Measurements from ENCODE around the gene NT5C.

NT5C gene

DNA sequence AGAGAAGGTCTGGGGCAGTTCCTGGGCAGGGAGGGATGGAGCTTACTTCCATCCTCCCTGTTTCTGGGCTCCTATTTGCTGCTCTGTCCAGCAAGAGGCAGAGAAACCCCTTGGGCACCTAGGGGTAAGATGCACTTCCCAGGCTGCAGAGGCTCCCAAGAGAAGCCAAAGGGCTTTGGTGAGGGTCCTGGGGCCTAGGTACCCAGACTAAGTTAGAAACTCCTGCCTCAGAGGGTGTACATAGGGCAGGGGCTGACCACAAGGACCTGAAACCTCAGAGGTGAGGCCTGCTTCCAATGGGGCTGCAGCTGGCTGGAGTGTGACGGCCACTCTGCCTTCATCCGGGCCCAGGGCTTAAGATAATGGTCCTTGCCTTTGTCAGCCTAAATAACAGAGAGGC is 23.3 kb downstream of the NT5C start:
- Histone ChIP-seq H3K4me1 (ENCODE audit: control extremely low read depth in 1 of 4, control insufficient read depth in 4 of 4, insufficient read depth in 4 of 4, low read length in 3 of 4) (peaks cover 0 to 29% (median 27%) of the 10 kb centered on the region in 4 experiments), H3K4me3 (ENCODE audit: control insufficient read depth in 1 of 7, extremely low read depth in 1 of 7, insufficient read depth in 4 of 7, low read depth in 2 of 7, low read length in 6 of 7) (peak overlapping the region in 1 of 7 experiments; percentile 94), H3K27ac (ENCODE audit: insufficient read depth in 1 of 2, low read depth in 1 of 2, low read length in 2 of 2, poor library complexity in 1 of 2, severe bottlenecking in 2 of 2) (no peak overlapping the region), H3K27me3 (replicated peaks in 2 of 5; ENCODE audit: control insufficient read depth in 4 of 5, insufficient read depth in 5 of 5, low read length in 4 of 5) (no peaks in the 10 kb centered on the region), H3K9me3 (ENCODE audit: control extremely low read depth in 1 of 5, control insufficient read depth in 4 of 5, insufficient read depth in 2 of 5, low read depth in 1 of 5, low read length in 4 of 5) (no peaks in the 10 kb centered on the region), H3K36me3 (ENCODE audit: control insufficient read depth in 4 of 4, insufficient read depth in 4 of 4, low read length in 3 of 4) (peaks cover 0 to 15% (median 4%) of the 10 kb centered on the region in 4 experiments)
- POLR2A ChIA-PET: no interaction called here
- CTCF ChIA-PET: interaction anchor here (0.6 to 5.2 kb wide), 7 partner anchors 12 to 93 kb away, joined by 3 to 29 read pairs (median 5); partner anchors contain the start of gene SLC16A5
- no CpG with 5 or more reads among the region's 2 CpGs for WGBS (ENCODE audit: insufficient coverage)
- DNase-seq: no peak

- 78% methylated on average over 9 of the region's 20 CpGs for WGBS (ENCODE audit: insufficient coverage)
- H3K4me3 ChIP-seq (ENCODE audit: control insufficient read depth in 1 of 7, extremely low read depth in 1 of 7, insufficient read depth in 4 of 7, low read depth in 2 of 7, low read length in 6 of 7): no peak overlapping the region
- POLR2A ChIA-PET: interaction anchor here (1.0 to 1.1 kb wide), 2 partner anchors 9 to 78 kb away, joined by 3 to 5 read pairs; partner anchors contain the start of gene SUMO2
These were observed 26.1 kb downstream of the NT5C start for GRCh38 chr17:75105126-75106080.

DNA sequence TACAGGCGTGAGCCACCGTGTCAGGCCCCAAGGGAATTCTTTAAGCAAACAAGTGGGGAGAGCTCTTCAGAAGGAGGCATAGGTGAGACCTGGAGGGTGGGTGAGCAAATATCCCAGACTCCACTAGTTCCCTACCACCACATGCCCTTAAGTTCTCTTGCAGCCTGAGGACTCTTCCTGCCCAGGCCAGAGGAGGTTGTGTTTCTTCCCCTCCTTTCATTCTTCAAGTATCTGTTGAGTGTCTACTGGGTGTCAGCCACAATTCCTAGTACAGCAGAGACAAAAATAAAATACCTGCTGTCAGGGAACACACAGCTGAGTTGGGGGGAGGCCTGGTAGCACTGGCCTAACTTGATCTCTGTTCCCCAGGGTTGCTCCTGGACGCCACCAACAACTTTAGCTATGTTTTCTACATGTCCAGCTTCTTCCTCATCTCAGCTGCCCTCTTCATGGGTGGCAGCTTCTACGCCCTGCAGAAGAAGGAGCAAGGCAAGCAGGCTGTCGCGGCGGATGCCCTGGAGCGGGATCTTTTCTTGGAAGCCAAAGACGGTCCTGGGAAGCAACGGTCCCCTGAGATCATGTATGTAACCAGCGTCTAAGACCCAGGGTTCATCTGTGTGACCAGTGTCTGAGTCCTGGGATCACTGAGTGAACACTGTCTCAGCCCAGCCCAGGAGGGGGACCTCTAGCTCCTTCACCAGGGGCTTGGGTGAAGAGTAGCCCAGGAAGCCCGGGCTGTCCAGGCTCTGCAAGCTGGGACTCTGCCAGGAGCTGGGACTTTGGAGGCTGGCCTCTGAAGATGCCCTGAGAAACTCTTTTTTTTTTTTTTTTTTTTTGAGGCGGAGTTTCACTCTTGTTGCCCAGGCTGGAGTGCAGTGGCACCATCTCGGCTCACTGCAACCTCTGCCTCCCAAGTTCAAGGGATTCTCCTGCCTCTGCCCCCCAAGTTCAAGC is 27.7 kb downstream of the NT5C start:
- Histone ChIP-seq H3K36me3 (ENCODE audit: control insufficient read depth in 4 of 4, insufficient read depth in 4 of 4, low read length in 3 of 4) (peaks cover 2 to 24% (median 16%) of the 10 kb centered on the region in 4 experiments), H3K27me3 (replicated peaks in 2 of 5; ENCODE audit: control insufficient read depth in 4 of 5, insufficient read depth in 5 of 5, low read length in 4 of 5) (no peaks in the 10 kb centered on the region), H3K9me3 (ENCODE audit: control extremely low read depth in 1 of 5, control insufficient read depth in 4 of 5, insufficient read depth in 2 of 5, low read depth in 1 of 5, low read length in 4 of 5) (no peaks in the 10 kb centered on the region), H3K4me3 (ENCODE audit: control insufficient read depth in 1 of 7, extremely low read depth in 1 of 7, insufficient read depth in 4 of 7, low read depth in 2 of 7, low read length in 6 of 7) (no peak overlapping the region), H3K27ac (ENCODE audit: insufficient read depth in 1 of 2, low read depth in 1 of 2, low read length in 2 of 2, poor library complexity in 1 of 2, severe bottlenecking in 2 of 2) (no peak overlapping the region), H3K4me1 (ENCODE audit: control extremely low read depth in 1 of 4, control insufficient read depth in 4 of 4, insufficient read depth in 4 of 4, low read length in 3 of 4) (peaks cover 0 to 22% (median 16%) of the 10 kb centered on the region in 4 experiments)
- 97% methylated on average over 12 of the region's 14 CpGs for WGBS (ENCODE audit: insufficient coverage)
- no peak for DNase-seq
- CTCF ChIA-PET: interaction anchor here (1.0 to 5.2 kb wide), 9 partner anchors 11 to 68 kb away, joined by 3 to 29 read pairs (median 6); partner anchors contain the start of gene SLC16A5
- POLR2A ChIA-PET: interaction anchor here (0.5 to 1.0 kb wide), 2 partner anchors 8 to 18 kb away, joined by 4 to 5 read pairs; no protein-coding TSS in a partner anchor

More at GRCh38 chr17:75105126-75106080, 26.1 kb downstream of the NT5C start:
- no peaks in the 10 kb centered on the region for H3K27me3 ChIP-seq (replicated peaks in 2 of 5; ENCODE audit: control insufficient read depth in 4 of 5, insufficient read depth in 5 of 5, low read length in 4 of 5)
- peaks cover 0 to 11% (median 5%) of the 10 kb centered on the region in 4 experiments for H3K36me3 ChIP-seq (ENCODE audit: control insufficient read depth in 4 of 4, insufficient read depth in 4 of 4, low read length in 3 of 4)
- DNase-seq: peak in 2 of 3 donors; percentile 40 to 41
- H3K9me3 ChIP-seq (ENCODE audit: control extremely low read depth in 1 of 5, control insufficient read depth in 4 of 5, insufficient read depth in 2 of 5, low read depth in 1 of 5, low read length in 4 of 5): no peaks in the 10 kb centered on the region
- H3K27ac ChIP-seq (ENCODE audit: insufficient read depth in 1 of 2, low read depth in 1 of 2, low read length in 2 of 2, poor library complexity in 1 of 2, severe bottlenecking in 2 of 2): no peak overlapping the region
- peaks cover 0 to 33% (median 26%) of the 10 kb centered on the region in 4 experiments for H3K4me1 ChIP-seq (ENCODE audit: control extremely low read depth in 1 of 4, control insufficient read depth in 4 of 4, insufficient read depth in 4 of 4, low read length in 3 of 4)
- CTCF ChIA-PET: interaction anchor here (0.8 to 5.2 kb wide), 16 partner anchors 9 to 132 kb away, joined by 3 to 29 read pairs (median 8); partner anchors contain the start of gene SLC16A5

- DNase-seq: peak; percentile 80 to 95 (median 94)
- POLR2A ChIA-PET: interaction anchor here (0.6 to 1.0 kb wide), 3 partner anchors 12 to 32 kb away, joined by 3 to 6 read pairs (median 4); no protein-coding TSS in a partner anchor
- Histone ChIP-seq H3K9me3 (ENCODE audit: control extremely low read depth in 1 of 5, control insufficient read depth in 4 of 5, insufficient read depth in 2 of 5, low read depth in 1 of 5, low read length in 4 of 5) (no peaks in the 10 kb centered on the region), H3K4me1 (ENCODE audit: control extremely low read depth in 1 of 4, control insufficient read depth in 4 of 4, insufficient read depth in 4 of 4, low read length in 3 of 4) (peaks cover 0 to 14% (median 10%) of the 10 kb centered on the region in 4 experiments), H3K27ac (ENCODE audit: insufficient read depth in 1 of 2, low read depth in 1 of 2, low read length in 2 of 2, poor library complexity in 1 of 2, severe bottlenecking in 2 of 2) (no peak overlapping the region), H3K4me3 (ENCODE audit: control insufficient read depth in 1 of 7, extremely low read depth in 1 of 7, insufficient read depth in 4 of 7, low read depth in 2 of 7, low read length in 6 of 7) (peak overlapping the region in 2 of 7 experiments; percentile 5 to 16), H3K36me3 (ENCODE audit: control insufficient read depth in 4 of 4, insufficient read depth in 4 of 4, low read length in 3 of 4) (peaks cover 2 to 36% (median 21%) of the 10 kb centered on the region in 4 experiments), H3K27me3 (replicated peaks in 2 of 5; ENCODE audit: control insufficient read depth in 4 of 5, insufficient read depth in 5 of 5, low read length in 4 of 5) (no peaks in the 10 kb centered on the region)
- 2% methylated on average over 9 of the region's 12 CpGs for WGBS (ENCODE audit: insufficient coverage)
- CTCF ChIA-PET: interaction anchor here (0.7 to 3.2 kb wide), 5 partner anchors 12 to 39 kb away, joined by 3 to 17 read pairs (median 5); no protein-coding TSS in a partner anchor
These were observed 29.1 kb downstream of the NT5C start for GRCh38 chr17:75102385-75102821.

DNA sequence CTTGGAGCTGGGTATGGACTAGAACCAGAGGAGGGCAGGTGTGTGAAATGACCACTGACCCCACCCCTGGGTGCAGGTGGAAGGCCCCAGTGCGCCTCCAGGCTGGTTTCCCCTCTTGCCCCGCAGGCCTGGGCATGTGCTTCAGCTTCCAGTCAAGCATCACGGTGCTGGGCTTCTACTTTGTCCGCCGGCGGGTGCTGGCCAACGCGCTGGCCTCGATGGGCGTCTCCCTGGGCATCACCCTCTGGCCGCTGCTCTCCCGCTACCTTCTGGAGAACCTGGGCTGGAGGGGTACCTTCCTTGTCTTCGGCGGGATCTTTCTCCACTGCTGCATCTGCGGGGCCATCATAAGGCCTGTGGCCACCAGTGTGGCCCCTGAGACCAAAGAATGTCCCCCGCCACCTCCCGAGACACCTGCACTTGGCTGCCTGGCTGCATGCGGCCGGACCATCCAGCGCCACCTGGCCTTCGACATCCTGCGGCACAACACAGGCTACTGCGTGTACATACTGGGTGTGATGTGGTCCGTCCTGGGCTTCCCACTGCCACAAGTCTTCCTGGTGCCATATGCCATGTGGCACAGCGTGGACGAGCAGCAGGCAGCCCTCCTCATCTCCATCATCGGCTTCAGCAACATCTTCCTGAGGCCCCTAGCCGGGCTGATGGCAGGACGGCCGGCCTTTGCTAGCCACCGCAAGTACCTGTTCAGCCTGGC is 31.5 kb downstream of the NT5C start:
- DNase-seq: no peak
- Histone ChIP-seq H3K27me3 (replicated peaks in 2 of 5; ENCODE audit: control insufficient read depth in 4 of 5, insufficient read depth in 5 of 5, low read length in 4 of 5) (no peaks in the 10 kb centered on the region), H3K36me3 (ENCODE audit: control insufficient read depth in 4 of 4, insufficient read depth in 4 of 4, low read length in 3 of 4) (peaks cover 2 to 37% (median 22%) of the 10 kb centered on the region in 4 experiments), H3K4me3 (ENCODE audit: control insufficient read depth in 1 of 7, extremely low read depth in 1 of 7, insufficient read depth in 4 of 7, low read depth in 2 of 7, low read length in 6 of 7) (no peak overlapping the region), H3K27ac (ENCODE audit: insufficient read depth in 1 of 2, low read depth in 1 of 2, low read length in 2 of 2, poor library complexity in 1 of 2, severe bottlenecking in 2 of 2) (no peak overlapping the region), H3K4me1 (ENCODE audit: control extremely low read depth in 1 of 4, control insufficient read depth in 4 of 4, insufficient read depth in 4 of 4, low read length in 3 of 4) (peaks cover 0 to 31% (median 21%) of the 10 kb centered on the region in 4 experiments), H3K9me3 (ENCODE audit: control extremely low read depth in 1 of 5, control insufficient read depth in 4 of 5, insufficient read depth in 2 of 5, low read depth in 1 of 5, low read length in 4 of 5) (no peaks in the 10 kb centered on the region)
- POLR2A ChIA-PET: no interaction called here
- CTCF ChIA-PET: interaction anchor here (1.1 to 3.2 kb wide), 2 partner anchors 14 to 45 kb away, joined by 3 to 17 read pairs; no protein-coding TSS in a partner anchor
- 97% methylated on average over 30 of the region's 31 CpGs for WGBS (ENCODE audit: insufficient coverage)

- ChIA-PET POLR2A (no interaction called here), CTCF (interaction anchor here (0.7 to 1.2 kb wide), 3 partner anchors 10 to 30 kb away, joined by 3 to 4 read pairs (median 3); partner anchors contain the start of gene SLC16A5)
- no peak overlapping the region for H3K27ac ChIP-seq (ENCODE audit: insufficient read depth in 1 of 2, low read depth in 1 of 2, low read length in 2 of 2, poor library complexity in 1 of 2, severe bottlenecking in 2 of 2)
These were observed 32.7 kb downstream of the NT5C start for GRCh38 chr17:75098861-75099260.

More at GRCh38 chr17:75098861-75099260, 32.7 kb downstream of the NT5C start:
- H3K4me1 ChIP-seq (ENCODE audit: control extremely low read depth in 1 of 4, control insufficient read depth in 4 of 4, insufficient read depth in 4 of 4, low read length in 3 of 4): peaks cover 0 to 33% (median 21%) of the 10 kb centered on the region in 4 experiments
- no peaks in the 10 kb centered on the region for H3K27me3 ChIP-seq (replicated peaks in 2 of 5; ENCODE audit: control insufficient read depth in 4 of 5, insufficient read depth in 5 of 5, low read length in 4 of 5)
- no peak for DNase-seq
- no peaks in the 10 kb centered on the region for H3K9me3 ChIP-seq (ENCODE audit: control extremely low read depth in 1 of 5, control insufficient read depth in 4 of 5, insufficient read depth in 2 of 5, low read depth in 1 of 5, low read length in 4 of 5)
- H3K36me3 ChIP-seq (ENCODE audit: control insufficient read depth in 4 of 4, insufficient read depth in 4 of 4, low read length in 3 of 4): peaks cover 2 to 35% (median 20%) of the 10 kb centered on the region in 4 experiments
- H3K4me3 ChIP-seq (ENCODE audit: control insufficient read depth in 1 of 7, extremely low read depth in 1 of 7, insufficient read depth in 4 of 7, low read depth in 2 of 7, low read length in 6 of 7): no peak overlapping the region
- WGBS (ENCODE audit: insufficient coverage): 91% methylated on average over 6 of the region's 7 CpGs
